GM12878 (cell line): ENCODE results near the gene ABHD3. TPM values are rescaled to one million over a fixed set of nuclear protein-coding genes. Genes with fewer than 3 reads are reported as not detected.
A peak's percentile ranks its signal among the peaks of the same experiment; 100 is the strongest.
"Not testable (repeated sequence)": the region's sequence is repeated elsewhere in the genome, so short reads cannot be mapped to it uniquely, and the experiment has no call there.

Experiments used
- ATAC-seq: fragments of 200-7000 bp; cut with Tn5 transposase; 3 replicates; pipeline ENCODE4 v1.9.1; 2020; ENCODE audit warnings: mild to moderate bottlenecking, moderate library complexity
- BruUV-seq: library from RNA; stranded (reverse); fragments of 400-500 nt; replicated peaks from 2 replicates; lab custom pipeline; 2021; lab: Mats Ljungman, UMichigan
- CTCF ChIA-PET: fragments of 300-600 bp; sonication (Branson Sonifier 250); formaldehyde crosslinking; extraction: SDS; loops from one replicate; lab custom pipeline; 2021; ENCODE audit warnings: inconsistent platforms; lab: Yijun Ruan, JAX
- POLR2A ChIA-PET: fragments of 350-600 bp; formaldehyde crosslinking; extraction: SDS; loops from one replicate; lab custom pipeline; 2021; ENCODE audit warnings: inconsistent platforms; lab: Charles Lee
- RAD21 ChIA-PET: fragments of 300-600 bp; sonication (Branson Sonifier 250); formaldehyde crosslinking; loops from one replicate; lab custom pipeline; 2023; ENCODE audit warnings: antibody characterized with exemption; ENCODE audit not compliant: unreplicated experiment; lab: Charles Lee
- SMC1A ChIA-PET: fragments of 300-600 bp; sonication (Branson Sonifier 250); formaldehyde crosslinking; loops from one replicate; lab custom pipeline; 2023; ENCODE audit not compliant: unreplicated experiment, uncharacterized antibody; lab: Charles Lee
- DNase-seq: peaks from one replicate; pipeline ENCODE4 v3.0.0-alpha.2; 2011; ENCODE audit warnings: low read depth, low spot score
- FAIRE-seq: peaks from 3 replicates; lab custom pipeline; 2011; peaks lifted over from hg19 to GRCh38; lab: Jason Lieb, UNC
- H2AFZ ChIP-seq: 2 replicates; pipeline ENCODE4 v1.6.0; 2011; ENCODE audit warnings: low read depth, low read length, control low read depth; ENCODE audit not compliant: control insufficient read depth
- H3K27ac ChIP-seq: 2 replicates; pipeline ENCODE4 v1.5.1; 2011; ENCODE audit warnings: control low read depth; ENCODE audit not compliant: control insufficient read depth, insufficient read depth
- H3K27me3 ChIP-seq, 2 experiments: replicated peaks in 1 of 2; 2 replicates each; pipeline versions ENCODE4 v1.6.0 to v1.6.1; 2011; ENCODE audit warnings: low read length in 1 of 2; ENCODE audit not compliant: control insufficient read depth in 2 of 2, insufficient read depth in 2 of 2
- H3K36me3 ChIP-seq, 2 experiments: 2 replicates each; pipeline ENCODE4 v1.5.1; 2011; ENCODE audit warnings: low read length in 1 of 2; ENCODE audit not compliant: control insufficient read depth in 2 of 2, insufficient read depth in 2 of 2
- H3K4me1 ChIP-seq: 2 replicates; pipeline ENCODE4 v1.6.1; 2011; ENCODE audit warnings: mild to moderate bottlenecking, low read length, moderate library complexity, mixed read lengths; ENCODE audit not compliant: control insufficient read depth, insufficient read depth
- H3K4me2 ChIP-seq: 2 replicates; pipeline ENCODE4 v1.6.0; 2011; ENCODE audit warnings: control low read depth; ENCODE audit not compliant: control insufficient read depth, insufficient read depth
- H3K4me3 ChIP-seq: fragments of 200-600 bp; sonication (generic); 2 replicates; pipeline ENCODE4 v1.5.1; 2016
- H3K79me2 ChIP-seq: 2 replicates; pipeline ENCODE4 v1.6.0; 2011; ENCODE audit warnings: low read length; ENCODE audit not compliant: control insufficient read depth, insufficient read depth
- H3K9ac ChIP-seq: 2 replicates; pipeline ENCODE4 v1.8.0; 2011; ENCODE audit warnings: low read length, control low read depth, mixed read lengths; ENCODE audit not compliant: control insufficient read depth, insufficient read depth
- H3K9me3 ChIP-seq: replicated peaks from 3 replicates; pipeline ENCODE4 v1.5.1; 2011; ENCODE audit warnings: mild to moderate bottlenecking, low read length; ENCODE audit not compliant: control insufficient read depth, insufficient read depth
- H4K20me1 ChIP-seq: 2 replicates; pipeline ENCODE4 v1.6.0; 2011; ENCODE audit not compliant: control insufficient read depth, insufficient read depth
- BCL11A ChIP-seq: IDR thresholded peaks from 2 replicates; pipeline ENCODE4 v1.6.1; 2011; ENCODE audit warnings: low read depth, low read length
- BHLHE40 ChIP-seq, 2 experiments: fragments of 450-650 bp in 1 of 2; IDR thresholded peaks; 2 replicates each; pipeline ENCODE4 v1.6.1; 2011 to 2017; ENCODE audit warnings: low read depth in 2 of 2, borderline replicate concordance in 1 of 2, improper control_type of control experiment in 1 of 2, low read length in 1 of 2, mild to moderate bottlenecking in 1 of 2
- EED ChIP-seq: sonication (generic); IDR thresholded peaks from 2 replicates; pipeline ENCODE4 v1.6.1; 2016; ENCODE audit warnings: antibody characterized with exemption, low read depth
- FOXM1 ChIP-seq: IDR thresholded peaks from 2 replicates; pipeline ENCODE4 v1.6.1; 2012; ENCODE audit warnings: low read depth, mild to moderate bottlenecking, inconsistent platforms, low read length, moderate library complexity
- HDAC2 ChIP-seq: fragments of 200-600 bp; sonication (generic); IDR thresholded peaks from 2 replicates; pipeline ENCODE4 v1.6.1; 2017
- IKZF1 ChIP-seq: fragments of 450-650 bp; conservative IDR thresholded peaks from 2 replicates; pipeline ENCODE4 v1.6.1; 2017; ENCODE audit warnings: antibody characterized with exemption, mild to moderate bottlenecking
- IKZF2 ChIP-seq, 2 experiments: fragments of 450-650 bp; IDR thresholded peaks; 2 replicates each; pipeline ENCODE4 v1.6.1; 2017; ENCODE audit warnings: mild to moderate bottlenecking in 2 of 2, moderate library complexity in 2 of 2
- JUNB ChIP-seq: IDR thresholded peaks from 2 replicates; pipeline ENCODE4 v1.6.1; 2016; ENCODE audit warnings: antibody characterized with exemption, mild to moderate bottlenecking
- MEF2B ChIP-seq: fragments of 450-650 bp; IDR thresholded peaks from 2 replicates; pipeline ENCODE4 v1.6.1; 2018; ENCODE audit warnings: mild to moderate bottlenecking, moderate library complexity; ENCODE audit not compliant: partially characterized antibody, poor library complexity, severe bottlenecking
- MTA2 ChIP-seq: fragments of 450-650 bp; IDR thresholded peaks from 2 replicates; pipeline ENCODE4 v1.6.1; 2016; ENCODE audit warnings: low read depth, mild to moderate bottlenecking, moderate library complexity
- NBN ChIP-seq: fragments of 450-650 bp; IDR thresholded peaks from 2 replicates; pipeline ENCODE4 v1.6.1; 2016
- NFIC ChIP-seq: IDR thresholded peaks from 2 replicates; pipeline ENCODE4 v1.6.1; 2012; ENCODE audit warnings: low read depth, mild to moderate bottlenecking, inconsistent platforms, low read length, moderate library complexity
- PAX5 ChIP-seq: IDR thresholded peaks from 2 replicates; pipeline ENCODE4 v1.6.1; 2011; ENCODE audit warnings: low read depth, low read length, borderline replicate concordance
- RUNX3 ChIP-seq: IDR thresholded peaks from 2 replicates; pipeline ENCODE4 v1.6.1; 2012; ENCODE audit warnings: low read length, inconsistent platforms
- TCF12 ChIP-seq: IDR thresholded peaks from 2 replicates; pipeline ENCODE4 v1.6.1; 2011; ENCODE audit warnings: low read depth, mild to moderate bottlenecking, low read length
- TCF3 ChIP-seq: IDR thresholded peaks from 2 replicates; pipeline ENCODE4 v1.6.1; 2012; ENCODE audit warnings: low read depth, mild to moderate bottlenecking, low read length, borderline replicate concordance; ENCODE audit not compliant: insufficient read depth
- WGBS: methylation state at CpG from one replicate; pipeline ENCODE4 v1.1.6; 2016; ENCODE audit warnings: low lambda C conversion rate; ENCODE audit not compliant: insufficient replicate concordance, insufficient coverage; ENCODE audit errors: missing lambda C conversion rate; 5-methylcytosine and 5-hydroxymethylcytosine counted together
- in situ Hi-C: fragments of 300-500 bp; cut with MboI; formaldehyde crosslinking; loops from 9 replicates; pipeline ENCODE4 v1.14.3; 2018; ENCODE audit warnings: mixed read lengths
- intact Hi-C: fragments of 100-400 bp; cut with micrococcal nuclease; formaldehyde crosslinking; loops from one replicate; pipeline ENCODE4 v1.14.2; 2022; ENCODE audit not compliant: unreplicated experiment
- polyA plus RNA-seq, 11 experiments: library from polyadenylated mRNA; depleted of rRNA in 4 of 11; unstranded in 6 of 11; stranded (reverse) in 5 of 11; fragments of >200 nt; fragmentation: Nextera tagmentation in 4 of 11; fragmentation: Illumina TruSeq in 1 of 11; extraction: Ambion mirVana in 4 of 11; extraction: Trizol in 1 of 11; gene quantifications; 1 replicate in 1 of 11; 2 replicates in 10 of 11; pipeline versions ENCODE4 v1.2.1 to v1.2.3, GENCODE V29; 2011 to 2016; ENCODE audit warnings: inconsistent platforms in 2 of 11, missing spikeins in 2 of 11, low read depth in 1 of 11
- total RNA-seq, 4 experiments: library from RNA; depleted of rRNA in 3 of 4; stranded (reverse); fragments of >200 nt in 3 of 4; fragmentation: Illumina TruSeq in 1 of 4; extraction: Trizol in 1 of 4; gene quantifications; 2 replicates each; pipeline versions ENCODE4 v1.2.1 to v1.2.3, GENCODE V29; 2013 to 2021
- TF ChIP-seq, protein P1 (sequence below): fragments of 450-650 bp; IDR thresholded peaks from 2 replicates; pipeline ENCODE4 v1.6.1; 2017; ENCODE audit warnings: low read depth, mild to moderate bottlenecking, moderate library complexity
- TF ChIP-seq, protein P2 (sequence below): fragments of 450-650 bp; IDR thresholded peaks from 2 replicates; pipeline ENCODE4 v1.6.1; 2016; ENCODE audit warnings: mild to moderate bottlenecking

ABHD3 gene
- total and polyA plus RNA-seq, 10 of the 15 experiments (the other 5 are each of a cell fraction or from before 2014, with no cell fraction given) = 4.9 to 49.8 (median 18.3) TPM

DNA sequence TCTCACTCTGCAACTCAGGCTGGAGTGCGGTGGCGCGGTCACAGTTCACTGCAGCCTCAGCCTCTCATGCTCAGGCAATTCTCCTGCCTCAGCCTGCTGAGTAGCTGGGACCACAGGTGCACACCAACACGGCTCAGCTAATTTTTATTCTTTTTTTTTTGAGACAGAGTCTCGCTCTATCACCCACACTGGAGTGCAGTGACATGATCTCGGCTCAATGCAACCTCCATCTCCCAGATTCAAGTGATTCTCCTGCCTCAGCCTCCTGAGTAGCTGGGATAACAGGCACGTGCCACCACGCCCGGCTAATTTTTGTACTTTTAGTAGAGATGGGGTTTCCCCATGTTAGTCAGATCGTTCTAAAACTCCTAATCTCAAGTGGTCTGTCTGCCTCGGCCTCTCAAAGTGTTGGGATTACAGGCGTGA is 19.0 kb downstream of the ABHD3 start:
- ATAC-seq = peak; percentile 93
- TF ChIP-seq TCF12 = 0 out of 2 replicates have a peak, but pooled peaks have one; percentile 29
- TF ChIP-seq JUNB = peak; percentile 42; the same call in 1 of the 2 replicates
- TF ChIP-seq HDAC2 = 0 out of 2 replicates have a peak, but pooled peaks have one; percentile 42
- TF ChIP-seq EED = peak; percentile 75
- TF ChIP-seq NFIC = peak; percentile 55
- 0 out of 2 replicates have a peak, but pooled peaks have one; percentile 26 for TF ChIP-seq FOXM1
- peak; percentile 21 for TF ChIP-seq MEF2B
- TF ChIP-seq RUNX3 = peak; percentile 74
- TF ChIP-seq, protein P1, sequence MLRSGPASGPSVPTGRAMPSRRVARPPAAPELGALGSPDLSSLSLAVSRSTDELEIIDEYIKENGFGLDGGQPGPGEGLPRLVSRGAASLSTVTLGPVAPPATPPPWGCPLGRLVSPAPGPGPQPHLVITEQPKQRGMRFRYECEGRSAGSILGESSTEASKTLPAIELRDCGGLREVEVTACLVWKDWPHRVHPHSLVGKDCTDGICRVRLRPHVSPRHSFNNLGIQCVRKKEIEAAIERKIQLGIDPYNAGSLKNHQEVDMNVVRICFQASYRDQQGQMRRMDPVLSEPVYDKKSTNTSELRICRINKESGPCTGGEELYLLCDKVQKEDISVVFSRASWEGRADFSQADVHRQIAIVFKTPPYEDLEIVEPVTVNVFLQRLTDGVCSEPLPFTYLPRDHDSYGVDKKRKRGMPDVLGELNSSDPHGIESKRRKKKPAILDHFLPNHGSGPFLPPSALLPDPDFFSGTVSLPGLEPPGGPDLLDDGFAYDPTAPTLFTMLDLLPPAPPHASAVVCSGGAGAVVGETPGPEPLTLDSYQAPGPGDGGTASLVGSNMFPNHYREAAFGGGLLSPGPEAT = peak; percentile 68
- peak; percentile 92 for TF ChIP-seq PAX5
- TF ChIP-seq, protein P2, sequence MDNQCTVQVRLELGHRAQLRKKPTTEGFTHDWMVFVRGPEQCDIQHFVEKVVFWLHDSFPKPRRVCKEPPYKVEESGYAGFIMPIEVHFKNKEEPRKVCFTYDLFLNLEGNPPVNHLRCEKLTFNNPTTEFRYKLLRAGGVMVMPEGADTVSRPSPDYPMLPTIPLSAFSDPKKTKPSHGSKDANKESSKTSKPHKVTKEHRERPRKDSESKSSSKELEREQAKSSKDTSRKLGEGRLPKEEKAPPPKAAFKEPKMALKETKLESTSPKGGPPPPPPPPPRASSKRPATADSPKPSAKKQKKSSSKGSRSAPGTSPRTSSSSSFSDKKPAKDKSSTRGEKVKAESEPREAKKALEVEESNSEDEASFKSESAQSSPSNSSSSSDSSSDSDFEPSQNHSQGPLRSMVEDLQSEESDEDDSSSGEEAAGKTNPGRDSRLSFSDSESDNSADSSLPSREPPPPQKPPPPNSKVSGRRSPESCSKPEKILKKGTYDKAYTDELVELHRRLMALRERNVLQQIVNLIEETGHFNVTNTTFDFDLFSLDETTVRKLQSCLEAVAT = peak; percentile 57; the same call in 1 of the 2 replicates
- TF ChIP-seq MTA2 = 0 out of 2 replicates have a peak, but pooled peaks have one; percentile 37
- 0 out of 2 replicates have a peak, but pooled peaks have one; percentile 15 for TF ChIP-seq BCL11A
- TF ChIP-seq NBN = peak; percentile 74
- 0 out of 2 replicates have a peak, but pooled peaks have one; percentile 32 for TF ChIP-seq TCF3
- peak; percentile 53 for TF ChIP-seq IKZF1
- TF ChIP-seq IKZF2 (IDR thresholded peaks at IDR 0.05) = peak; percentile 72 to 80
- TF ChIP-seq BHLHE40 (IDR thresholded peaks at IDR 0.05; ENCODE audit: borderline replicate concordance in 1 of 2, low read depth in 2 of 2, low read length in 1 of 2) = peak; percentile 83 to 96
- TF ChIP-seq, all 136 proteins: peak for 18; not testable (repeated sequence) for 118
- H4K20me1 ChIP-seq, H3K9me3 ChIP-seq, H2AFZ ChIP-seq, BruUV-seq, H3K9ac ChIP-seq, H3K79me2 ChIP-seq, H3K36me3 ChIP-seq, H3K27me3 ChIP-seq, H3K4me3 ChIP-seq: not testable (repeated sequence)
- RAD21 ChIA-PET = interaction anchor here (1.2 to 1.8 kb wide), 4 partner anchors 16 to 57 kb away, joined by 3 to 11 read pairs (median 4); partner anchors contain the start of genes ABHD3 and MIB1
- Histone ChIP-seq H3K4me1 (peaks cover 26% of the 10 kb centered on the region), H3K27ac (peak overlapping the region; percentile 39), H3K4me2 (peak overlapping the region; percentile 58)
- DNase-seq (peak; percentile 52), FAIRE-seq (peak; percentile 68)
- intact Hi-C loops = loop anchor here (2.0 to 10.0 kb wide), 4 partner anchors 19 to 169 kb away; partner anchors contain the start of genes ABHD3 and ESCO1
- SMC1A ChIA-PET = interaction anchor here (1.1 to 2.2 kb wide), 7 partner anchors 9 to 84 kb away, joined by 3 to 7 read pairs (median 5); partner anchors contain the start of gene MIB1
- in situ Hi-C loops = loop anchor here (25.0 kb wide), 1 partner anchor 573 kb away; the partner anchor contains the start of gene ROCK1
- 1% methylated on average over 12 of the region's 12 CpGs for WGBS
- CTCF ChIA-PET = interaction anchor here (0.6 to 1.2 kb wide), 5 partner anchors 11 to 85 kb away, joined by 3 to 6 read pairs (median 3); partner anchors contain the start of genes ABHD3 and ESCO1
- POLR2A ChIA-PET = interaction anchor here (1.1 to 1.3 kb wide), 3 partner anchors 10 to 55 kb away, joined by 3 to 4 read pairs (median 4); partner anchors contain the start of gene MIB1
